ENCODE results near the gene TDRD9. TPM values are rescaled to one million over a fixed set of nuclear protein-coding genes. Genes with fewer than 3 reads are reported as not detected.

TDRD9 gene
- total RNA-seq, 6 donors from 2014 or later, result 3.1 to 7.9 (median 5.1) TPM

DNA sequence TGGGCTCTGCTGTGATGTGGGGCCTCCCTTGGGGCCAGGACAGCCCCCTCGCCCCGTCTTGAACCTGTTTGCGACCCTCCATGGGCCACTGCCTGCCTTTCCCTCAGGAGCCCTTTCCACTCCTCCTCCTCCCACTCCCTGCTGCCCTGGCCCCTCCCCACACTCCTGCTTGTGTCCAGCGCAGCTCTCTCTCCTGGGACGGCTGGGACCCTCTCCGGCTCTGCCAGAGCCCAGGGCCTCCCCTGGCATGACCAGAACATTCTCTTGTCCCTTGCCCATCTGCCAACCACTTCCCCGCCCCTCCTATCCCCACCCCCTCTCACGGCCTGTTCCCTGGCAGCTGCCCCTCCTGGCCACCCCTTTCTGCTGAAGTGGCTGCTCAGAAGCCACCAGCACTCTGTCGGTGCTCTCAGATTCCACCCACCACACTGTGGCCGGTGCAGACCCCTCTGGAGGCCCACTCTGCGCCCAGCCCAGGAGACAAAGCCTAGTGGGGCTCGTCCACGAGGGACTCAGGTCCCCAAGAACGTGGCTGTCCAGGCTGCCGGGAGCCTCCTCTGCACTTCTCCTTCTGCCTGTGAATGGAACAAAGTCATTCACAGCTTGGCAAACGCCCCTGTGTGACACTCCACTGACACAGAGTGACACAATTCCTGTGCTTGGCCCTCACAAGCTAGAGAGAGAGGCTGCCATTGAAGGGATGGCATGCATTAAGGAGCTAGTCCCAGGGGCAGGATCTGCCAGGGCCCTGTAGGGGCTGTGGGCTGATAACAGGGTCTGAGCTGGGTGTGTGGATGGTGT, 158.6 kb downstream of the TDRD9 start:
- Histone ChIP-seq H3K9me3 (no peaks in the 10 kb centered on the region), H3K4me3 (no peak overlapping the region), H3K4me1 (peaks cover 0 to 18% (median 11%) of the 10 kb centered on the region in 4 donors), H3K27ac (peak overlapping the region in 1 of 4 donors; percentile 10), H3K27me3 (peaks cover 0 to 9% (median 4%) of the 10 kb centered on the region in 4 donors), H3K36me3 (no peaks in the 10 kb centered on the region)
- peak in 1 of 2 donors; percentile 45 for DNase-seq
- no peak for ATAC-seq (ENCODE audit: low FRiP score in 2 of 2)
- TF ChIP-seq POLR2AphosphoS5 (IDR thresholded peaks at IDR 0.05) (no peak), EP300 (IDR thresholded peaks at IDR 0.05) (no peak), POLR2A (IDR thresholded peaks at IDR 0.05) (no peak)
- TF ChIP-seq, protein P1, sequence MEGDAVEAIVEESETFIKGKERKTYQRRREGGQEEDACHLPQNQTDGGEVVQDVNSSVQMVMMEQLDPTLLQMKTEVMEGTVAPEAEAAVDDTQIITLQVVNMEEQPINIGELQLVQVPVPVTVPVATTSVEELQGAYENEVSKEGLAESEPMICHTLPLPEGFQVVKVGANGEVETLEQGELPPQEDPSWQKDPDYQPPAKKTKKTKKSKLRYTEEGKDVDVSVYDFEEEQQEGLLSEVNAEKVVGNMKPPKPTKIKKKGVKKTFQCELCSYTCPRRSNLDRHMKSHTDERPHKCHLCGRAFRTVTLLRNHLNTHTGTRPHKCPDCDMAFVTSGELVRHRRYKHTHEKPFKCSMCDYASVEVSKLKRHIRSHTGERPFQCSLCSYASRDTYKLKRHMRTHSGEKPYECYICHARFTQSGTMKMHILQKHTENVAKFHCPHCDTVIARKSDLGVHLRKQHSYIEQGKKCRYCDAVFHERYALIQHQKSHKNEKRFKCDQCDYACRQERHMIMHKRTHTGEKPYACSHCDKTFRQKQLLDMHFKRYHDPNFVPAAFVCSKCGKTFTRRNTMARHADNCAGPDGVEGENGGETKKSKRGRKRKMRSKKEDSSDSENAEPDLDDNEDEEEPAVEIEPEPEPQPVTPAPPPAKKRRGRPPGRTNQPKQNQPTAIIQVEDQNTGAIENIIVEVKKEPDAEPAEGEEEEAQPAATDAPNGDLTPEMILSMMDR (IDR thresholded peaks at IDR 0.05), result no peak
- 64 to 74% methylated on average over 14 to 15 of the region's 16 CpGs for WGBS, 2 donors

DNA sequence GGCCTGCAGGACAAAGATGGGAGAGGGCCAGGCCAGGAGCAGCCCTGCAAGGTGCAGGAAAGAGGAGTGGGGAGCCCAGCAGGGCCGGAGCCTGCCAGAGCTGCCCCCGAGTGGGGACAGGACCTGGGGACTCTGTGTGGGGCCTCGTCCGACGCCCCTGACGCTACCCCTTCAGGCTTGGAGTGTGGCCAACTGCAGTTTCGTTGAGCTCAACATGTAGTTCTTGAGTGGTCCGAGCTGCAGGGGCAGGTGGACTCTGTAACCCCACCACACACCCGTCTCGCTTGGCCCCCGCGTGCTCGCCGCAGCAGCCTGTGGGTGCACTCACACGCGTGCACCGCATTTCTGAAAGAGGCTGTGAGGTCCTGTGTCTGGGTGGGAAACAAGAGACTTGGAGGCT, 159.2 kb downstream of the TDRD9 start:
- no peaks in the 10 kb centered on the region for H3K36me3 ChIP-seq
- peak in 1 of 2 donors; percentile 71 for DNase-seq
- no peaks in the 10 kb centered on the region for H3K9me3 ChIP-seq
- TF ChIP-seq EP300 (IDR thresholded peaks at IDR 0.05), result no peak
- no peak for TF ChIP-seq POLR2A (IDR thresholded peaks at IDR 0.05)
- TF ChIP-seq POLR2AphosphoS5 (IDR thresholded peaks at IDR 0.05), result no peak
- TF ChIP-seq, protein P1 (IDR thresholded peaks at IDR 0.05), result no peak
- WGBS, 2 donors, result 88 to 94% methylated on average over 9 to 17 of the region's 17 CpGs
- H3K27me3 ChIP-seq, result peaks cover 0 to 9% (median 4%) of the 10 kb centered on the region in 4 donors
- peaks cover 0 to 18% (median 11%) of the 10 kb centered on the region in 4 donors for H3K4me1 ChIP-seq
- no peak overlapping the region for H3K27ac ChIP-seq
- H3K4me3 ChIP-seq, result no peak overlapping the region
- ATAC-seq (ENCODE audit: low FRiP score in 2 of 2), result no peak

DNA sequence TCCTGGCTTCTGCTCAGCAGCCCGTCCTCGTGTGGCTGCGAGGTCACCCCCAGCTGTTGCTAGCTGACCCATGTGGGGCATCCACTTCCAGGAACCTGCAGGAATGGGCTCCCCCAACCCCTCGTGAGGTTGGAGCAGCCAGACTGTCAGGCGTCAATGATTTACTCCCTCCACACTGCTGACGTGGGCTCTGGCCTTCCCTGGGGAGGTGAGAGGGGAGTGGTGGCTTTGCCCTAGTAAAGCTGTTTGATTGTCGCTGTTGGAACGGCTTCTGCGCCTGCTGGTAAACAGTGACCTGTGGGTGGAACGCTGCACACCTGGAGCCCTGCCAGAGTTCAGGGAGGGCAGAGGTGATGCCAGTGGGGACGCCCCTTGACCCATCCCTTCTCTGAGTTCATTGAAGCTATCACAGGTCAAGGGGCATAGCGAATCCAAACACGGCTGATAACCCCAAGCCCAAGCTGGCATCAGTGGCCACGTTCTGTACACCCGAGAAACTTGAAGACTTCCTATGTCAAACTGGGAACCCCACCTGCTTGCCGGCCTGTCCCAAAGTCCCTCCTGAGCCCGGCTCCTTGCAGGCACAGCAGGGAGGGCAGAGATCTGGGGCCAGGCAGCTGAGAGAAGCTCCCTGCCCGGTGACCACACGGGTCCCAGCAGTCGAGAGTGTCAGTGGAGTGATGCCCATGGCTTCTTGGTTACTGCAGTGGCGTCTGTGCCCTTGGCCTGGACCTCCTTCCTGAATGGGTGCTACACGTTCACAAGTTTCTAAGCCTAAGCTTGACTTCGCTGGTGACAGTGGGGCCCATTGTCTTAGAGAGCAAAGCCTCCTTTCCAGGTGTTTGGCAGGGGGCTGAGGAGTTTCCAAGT, 160.0 kb downstream of the TDRD9 start:
- Histone ChIP-seq H3K4me1 (peaks cover 0 to 18% (median 8%) of the 10 kb centered on the region in 4 donors), H3K9me3 (no peaks in the 10 kb centered on the region), H3K4me3 (no peak overlapping the region), H3K27me3 (peaks cover 0 to 9% (median 4%) of the 10 kb centered on the region in 4 donors), H3K36me3 (no peaks in the 10 kb centered on the region), H3K27ac (no peak overlapping the region)
- DNase-seq (peak in 1 of 2 donors; percentile 38), ATAC-seq (ENCODE audit: low FRiP score in 2 of 2) (no peak)
- WGBS, 2 donors, result 79 to 80% methylated on average over 17 to 23 of the region's 23 CpGs
- TF ChIP-seq EP300 (IDR thresholded peaks at IDR 0.05) (no peak), POLR2A (IDR thresholded peaks at IDR 0.05) (no peak), POLR2AphosphoS5 (IDR thresholded peaks at IDR 0.05) (no peak)
- TF ChIP-seq, protein P1 (IDR thresholded peaks at IDR 0.05), result no peak

DNA sequence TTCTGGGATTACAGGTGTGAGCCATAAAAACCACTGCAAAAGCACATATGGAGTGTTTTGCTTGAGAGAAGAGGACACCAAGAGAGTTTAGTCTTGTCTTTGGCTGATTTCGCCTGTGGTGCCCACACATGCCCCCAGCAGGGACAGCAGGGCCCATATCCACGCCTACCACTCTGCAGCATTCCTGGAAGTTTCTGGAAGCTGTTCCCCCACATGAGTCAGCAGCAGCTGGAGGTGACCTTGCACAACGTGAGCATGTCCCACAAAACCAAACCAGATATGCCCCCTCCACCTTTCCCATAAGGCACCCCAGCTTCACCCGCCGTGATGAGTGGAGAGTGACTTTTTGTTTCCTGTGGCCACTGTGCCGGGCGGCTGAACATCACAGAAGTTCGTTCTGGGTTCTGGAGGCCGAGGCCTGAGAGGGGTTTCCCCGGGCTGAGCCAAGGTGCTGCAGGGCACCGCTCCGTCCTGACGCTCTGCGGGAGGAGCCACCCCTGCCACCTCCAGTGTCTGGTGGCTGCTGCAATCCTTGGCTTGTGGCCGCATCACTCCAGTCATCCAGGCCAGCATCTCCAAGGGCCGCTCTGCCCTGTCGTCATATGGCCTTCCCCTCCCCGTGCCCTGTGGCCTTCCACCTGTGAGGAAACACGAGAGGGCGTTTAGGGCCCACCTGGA, 162.0 kb downstream of the TDRD9 start:
- Histone ChIP-seq H3K27ac (no peak overlapping the region), H3K9me3 (no peaks in the 10 kb centered on the region), H3K4me1 (peaks cover 7 to 26% (median 11%) of the 10 kb centered on the region in 4 donors), H3K4me3 (no peak overlapping the region), H3K27me3 (peaks cover 0 to 9% (median 4%) of the 10 kb centered on the region in 4 donors), H3K36me3 (no peaks in the 10 kb centered on the region)
- peak in 1 of 2 donors; percentile 64 for DNase-seq
- TF ChIP-seq POLR2A (IDR thresholded peaks at IDR 0.05) (no peak), EP300 (IDR thresholded peaks at IDR 0.05) (no peak), POLR2AphosphoS5 (IDR thresholded peaks at IDR 0.05) (no peak)
- TF ChIP-seq, protein P1 (IDR thresholded peaks at IDR 0.05), result no peak
- ATAC-seq (ENCODE audit: low FRiP score in 2 of 2), result no peak
- 92 to 95% methylated on average over 15 to 20 of the region's 20 CpGs for WGBS, 2 donors
